ENCODE measurements around the gene R3HCC1L. TPM values are rescaled to one million over a fixed set of nuclear protein-coding genes. Genes with fewer than 3 reads are reported as not detected.

R3HCC1L gene
- total and polyA plus RNA-seq, 2 of the 4 experiments (the other 2 are of a cell fraction): 8.3 to 14.7 TPM

- Histone ChIP-seq H2BK15ac (ENCODE audit: low read depth, low read length) (no peak overlapping the region), H4K8ac (ENCODE audit: low read depth in 2 of 2, low read length in 2 of 2) (no peak overlapping the region), H3K27me3 (ENCODE audit: control insufficient read depth, insufficient read depth, low read length) (peaks cover 38% of the 10 kb centered on the region), H2BK120ac (ENCODE audit: low read depth, low read length) (no peak overlapping the region), H3K4me2 (ENCODE audit: low read depth, low read length) (no peak overlapping the region), H3K9ac (ENCODE audit: low read depth, low read length) (no peak overlapping the region), H2AK9ac (replicated peaks; ENCODE audit: low read depth, low read length, poor library complexity) (no peak overlapping the region), H2BK5ac (ENCODE audit: low read depth, low read length, poor library complexity, severe bottlenecking) (no peak overlapping the region), H3K14ac (replicated peaks; ENCODE audit: low read depth, low read length) (no peak overlapping the region), H3K4me1 (ENCODE audit: control insufficient read depth, insufficient read depth, low read length) (no peaks in the 10 kb centered on the region; the same call in 1 of the 2 replicates), H3K23ac (ENCODE audit: low read depth, low read length) (no peak overlapping the region), H4K91ac (ENCODE audit: insufficient read depth, low read depth, low read length) (no peak overlapping the region), H2AFZ (replicated peaks; ENCODE audit: low read length, poor library complexity) (no peak overlapping the region), H3K27ac (ENCODE audit: insufficient read depth, low read length) (no peak overlapping the region), H3K36me3 (ENCODE audit: control insufficient read depth, insufficient read depth, low read length) (no peaks in the 10 kb centered on the region), H3K18ac (ENCODE audit: low read depth, low read length) (no peak overlapping the region), H3K9me1 (ENCODE audit: insufficient read depth, low read length) (no peaks in the 10 kb centered on the region), H3K4me3 (ENCODE audit: insufficient read depth, low read depth, low read length) (no peak overlapping the region), H3K56ac (ENCODE audit: extremely low read depth, insufficient read depth, low read length) (no peak overlapping the region), H2BK20ac (ENCODE audit: low read depth, low read length) (no peak overlapping the region), H4K20me1 (ENCODE audit: insufficient read depth, low read length) (no peaks in the 10 kb centered on the region), H3K9me3 (ENCODE audit: control insufficient read depth, insufficient read depth, low read length) (no peaks in the 10 kb centered on the region), H4K5ac (ENCODE audit: low read depth, low read length) (no peak overlapping the region), H2AK5ac (ENCODE audit: low read depth, low read length) (no peak overlapping the region), H3K4ac (ENCODE audit: low read depth, low read length) (no peak overlapping the region), H3K79me1 (ENCODE audit: low read depth in 1 of 2, low read length in 2 of 2) (no peaks in the 10 kb centered on the region)
- CTCF ChIA-PET: interaction anchor here (0.6 to 1.6 kb wide), 3 partner anchors 17 to 50 kb away, joined by 3 to 5 read pairs (median 4); no protein-coding TSS in a partner anchor
- intact Hi-C loops (cut with micrococcal nuclease) (no loop called here), in situ Hi-C loops (cut with MboI; ENCODE audit: low sequenced_read_pairs) (no loop called here), dilution Hi-C loops (cut with HindIII; ENCODE audit: low sequenced_read_pairs, unreplicated experiment) (no loop called here)
- WGBS, 2 experiments (ENCODE audit: extremely low coverage in 2 of 2, insufficient read length in 1 of 2): no CpG with 5 or more reads among the region's 4 CpGs
- POLR2A ChIA-PET (ENCODE audit: unreplicated experiment): no interaction called here
- ATAC-seq (ENCODE audit: low read depth) (no peak), DNase-seq (no peak)
- TF ChIP-seq SMC3 (IDR thresholded peaks at IDR 0.05; ENCODE audit: low read depth, low read length) (no peak), CEBPB (IDR thresholded peaks at IDR 0.05; ENCODE audit: low read depth, low read length) (no peak), RCOR1 (IDR thresholded peaks at IDR 0.05; ENCODE audit: insufficient replicate concordance, low read length) (no peak), CHD1 (IDR thresholded peaks at IDR 0.05; ENCODE audit: low read depth, low read length) (no peak), MAZ (IDR thresholded peaks at IDR 0.05; ENCODE audit: borderline replicate concordance, low read depth, low read length) (no peak), POLR2A (IDR thresholded peaks at IDR 0.05; ENCODE audit: low read depth, low read length) (no peak), CTCF (conservative IDR thresholded peaks at IDR 0.05; ENCODE audit: low read depth, low read length) (no peak), BHLHE40 (IDR thresholded peaks at IDR 0.05; ENCODE audit: low read depth, low read length) (no peak)
- no TSS peak for BruUV-seq (replicated peaks)
Measured at GRCh38 chr10:98292971-98293370, 158.5 kb downstream of the R3HCC1L start.
